AG04449 (cell line): ENCODE measurements around the gene RAB7A.

Experiments
- CTCF ChIA-PET: fragments of 350-600 bp; formaldehyde crosslinking; extraction: SDS; loops from one replicate; lab custom pipeline; 2021; ENCODE audit warnings: antibody characterized with exemption; lab: Yijun Ruan, JAX
- POLR2A ChIA-PET: fragments of 400-600, 350-600 bp; formaldehyde crosslinking; extraction: SDS; loops from one replicate; lab custom pipeline; 2020; ENCODE audit warnings: antibody characterized with exemption, inconsistent platforms; lab: Yijun Ruan, JAX
- DNase-seq: peaks from one replicate; pipeline ENCODE4 v3.0.0-alpha.2; 2010; ENCODE audit warnings: low read depth, low spot score
- H3K4me3 ChIP-seq: 2 replicates; pipeline ENCODE4 v1.5.1; 2011; ENCODE audit warnings: low read depth, mild to moderate bottlenecking, control low read depth, low read length
- TF ChIP-seq, protein P1 (sequence below): IDR thresholded peaks from one replicate; pipeline ENCODE4 v1.5.1; 2011; ENCODE audit warnings: mild to moderate bottlenecking, moderate library complexity, low read length, control low read depth, inconsistent platforms; ENCODE audit not compliant: insufficient read depth; ENCODE audit errors: missing control alignments

RAB7A gene

DNA sequence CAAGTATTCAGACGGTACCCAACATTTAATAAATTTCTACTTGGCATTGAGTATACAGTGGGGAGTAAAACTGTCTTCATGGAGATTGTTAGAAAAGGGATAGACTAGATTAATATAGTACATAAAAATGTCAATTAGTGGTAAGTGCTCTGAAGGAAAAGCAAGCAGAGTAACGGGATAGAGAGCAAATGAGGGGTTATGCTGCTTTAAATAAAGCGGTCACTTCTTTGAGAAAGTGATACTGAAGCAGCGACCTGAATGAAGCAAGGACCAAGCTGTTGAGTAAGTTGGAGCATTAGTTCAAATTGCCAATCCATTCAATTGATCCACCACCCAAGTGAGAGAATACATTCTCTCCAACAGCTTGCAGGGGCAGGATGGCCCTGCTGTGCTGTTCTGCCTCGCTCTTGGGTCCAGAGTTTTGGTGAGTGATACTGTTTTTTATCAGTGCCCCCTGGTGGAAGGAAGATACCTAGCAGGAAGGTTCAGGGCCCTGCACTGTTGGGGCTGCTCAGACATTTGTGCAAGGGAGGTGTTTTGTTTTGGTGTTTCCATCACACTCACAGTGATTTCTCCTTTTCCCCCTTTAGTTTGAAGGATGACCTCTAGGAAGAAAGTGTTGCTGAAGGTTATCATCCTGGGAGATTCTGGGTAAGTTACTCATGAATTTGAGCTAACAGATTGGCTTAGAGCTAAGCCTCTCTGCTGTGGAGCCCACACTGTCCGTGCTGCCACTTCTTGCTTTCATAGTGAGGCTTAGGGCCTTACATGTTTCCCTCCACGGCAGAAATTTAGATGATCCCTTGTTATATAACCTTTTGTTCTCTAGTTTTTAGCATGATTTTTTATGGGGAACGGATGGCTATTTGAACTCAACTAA, 69.0 kb downstream of the RAB7A start:
- TF ChIP-seq, protein P1, sequence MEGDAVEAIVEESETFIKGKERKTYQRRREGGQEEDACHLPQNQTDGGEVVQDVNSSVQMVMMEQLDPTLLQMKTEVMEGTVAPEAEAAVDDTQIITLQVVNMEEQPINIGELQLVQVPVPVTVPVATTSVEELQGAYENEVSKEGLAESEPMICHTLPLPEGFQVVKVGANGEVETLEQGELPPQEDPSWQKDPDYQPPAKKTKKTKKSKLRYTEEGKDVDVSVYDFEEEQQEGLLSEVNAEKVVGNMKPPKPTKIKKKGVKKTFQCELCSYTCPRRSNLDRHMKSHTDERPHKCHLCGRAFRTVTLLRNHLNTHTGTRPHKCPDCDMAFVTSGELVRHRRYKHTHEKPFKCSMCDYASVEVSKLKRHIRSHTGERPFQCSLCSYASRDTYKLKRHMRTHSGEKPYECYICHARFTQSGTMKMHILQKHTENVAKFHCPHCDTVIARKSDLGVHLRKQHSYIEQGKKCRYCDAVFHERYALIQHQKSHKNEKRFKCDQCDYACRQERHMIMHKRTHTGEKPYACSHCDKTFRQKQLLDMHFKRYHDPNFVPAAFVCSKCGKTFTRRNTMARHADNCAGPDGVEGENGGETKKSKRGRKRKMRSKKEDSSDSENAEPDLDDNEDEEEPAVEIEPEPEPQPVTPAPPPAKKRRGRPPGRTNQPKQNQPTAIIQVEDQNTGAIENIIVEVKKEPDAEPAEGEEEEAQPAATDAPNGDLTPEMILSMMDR: peak; percentile 69
- no peak overlapping the region; the same call in 1 of the 2 replicates for H3K4me3 ChIP-seq
- CTCF ChIA-PET: interaction anchor here (0.6 to 7.2 kb wide), 41 partner anchors 8 to 603 kb away, joined by 3 to 134 read pairs (median 6); partner anchors contain the start of gene RAB7A
- DNase-seq: no peak
- POLR2A ChIA-PET: interaction anchor here (0.7 to 0.8 kb wide), 2 partner anchors 85 to 177 kb away, joined by 3 read pairs; no protein-coding TSS in a partner anchor

GRCh38 chr3:128799653-128800052, 73.7 kb downstream of the RAB7A start:
- no peak overlapping the region for H3K4me3 ChIP-seq
- CTCF ChIA-PET: interaction anchor here (1.1 to 7.2 kb wide), 6 partner anchors 11 to 182 kb away, joined by 3 to 134 read pairs (median 6); no protein-coding TSS in a partner anchor
- POLR2A ChIA-PET: no interaction called here
- TF ChIP-seq, protein P1: no peak
- DNase-seq: no peak

- ChIA-PET CTCF (interaction anchor here (1.1 to 7.2 kb wide), 5 partner anchors 12 to 183 kb away, joined by 3 to 134 read pairs (median 7); no protein-coding TSS in a partner anchor), POLR2A (no interaction called here)
- no peak overlapping the region for H3K4me3 ChIP-seq
- TF ChIP-seq, protein P1: no peak
- no peak for DNase-seq
These were observed 74.5 kb downstream of the RAB7A start for GRCh38 chr3:128800241-128801187.

GRCh38 chr3:128801779-128802380, 75.9 kb downstream of the RAB7A start:
- TF ChIP-seq, protein P1: no peak
- POLR2A ChIA-PET: no interaction called here
- CTCF ChIA-PET: no interaction called here
- DNase-seq: no peak
- no peak overlapping the region for H3K4me3 ChIP-seq

GRCh38 chr3:128803307-128803706, 77.3 kb downstream of the RAB7A start:
- H3K4me3 ChIP-seq: no peak overlapping the region
- TF ChIP-seq, protein P1: no peak
- POLR2A ChIA-PET: no interaction called here
- CTCF ChIA-PET: interaction anchor here (2.2 to 3.3 kb wide), 2 partner anchors 8 to 123 kb away, joined by 8 to 31 read pairs; no protein-coding TSS in a partner anchor
- no peak for DNase-seq
